Astrocyte (in vitro differentiated cells and primary cell): ENCODE measurements around the gene EVA1C.
"Not testable (repeated sequence)": the region's sequence is repeated elsewhere in the genome, so short reads cannot be mapped to it uniquely, and the experiment has no call there.

Experiments used
- EZH2 ChIP-seq: IDR thresholded peaks from 2 replicates; pipeline ENCODE4 v1.6.1; 2012; ENCODE audit warnings: mild to moderate bottlenecking, low read length, inconsistent platforms; ENCODE audit not compliant: insufficient read depth
- TF ChIP-seq, protein P1 (sequence below): IDR thresholded peaks from 2 replicates; pipeline ENCODE4 v1.5.1; 2011; ENCODE audit warnings: low read depth, mild to moderate bottlenecking, inconsistent platforms, low read length, moderate library complexity; ENCODE audit not compliant: insufficient read depth

DNA sequence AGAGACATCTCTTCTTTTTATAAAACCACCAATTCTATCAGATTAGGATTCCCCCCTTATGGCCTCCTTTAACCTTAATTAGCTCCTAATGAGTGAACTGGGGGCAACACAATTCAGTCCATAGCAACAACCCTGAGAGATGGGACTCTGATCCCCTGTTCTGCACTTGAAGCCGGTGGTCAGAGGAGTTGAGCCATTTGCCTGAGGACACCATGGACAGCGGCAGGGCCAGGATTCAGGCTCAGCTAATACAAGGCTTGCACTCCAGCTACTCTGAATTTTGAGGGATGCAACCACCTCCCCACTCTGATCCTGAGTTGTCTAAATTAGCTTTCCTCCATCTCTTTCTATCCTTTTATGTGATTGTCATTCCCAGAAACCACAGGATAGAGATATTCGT is 93.3 kb downstream of the EVA1C start:
- TF ChIP-seq, protein P1, sequence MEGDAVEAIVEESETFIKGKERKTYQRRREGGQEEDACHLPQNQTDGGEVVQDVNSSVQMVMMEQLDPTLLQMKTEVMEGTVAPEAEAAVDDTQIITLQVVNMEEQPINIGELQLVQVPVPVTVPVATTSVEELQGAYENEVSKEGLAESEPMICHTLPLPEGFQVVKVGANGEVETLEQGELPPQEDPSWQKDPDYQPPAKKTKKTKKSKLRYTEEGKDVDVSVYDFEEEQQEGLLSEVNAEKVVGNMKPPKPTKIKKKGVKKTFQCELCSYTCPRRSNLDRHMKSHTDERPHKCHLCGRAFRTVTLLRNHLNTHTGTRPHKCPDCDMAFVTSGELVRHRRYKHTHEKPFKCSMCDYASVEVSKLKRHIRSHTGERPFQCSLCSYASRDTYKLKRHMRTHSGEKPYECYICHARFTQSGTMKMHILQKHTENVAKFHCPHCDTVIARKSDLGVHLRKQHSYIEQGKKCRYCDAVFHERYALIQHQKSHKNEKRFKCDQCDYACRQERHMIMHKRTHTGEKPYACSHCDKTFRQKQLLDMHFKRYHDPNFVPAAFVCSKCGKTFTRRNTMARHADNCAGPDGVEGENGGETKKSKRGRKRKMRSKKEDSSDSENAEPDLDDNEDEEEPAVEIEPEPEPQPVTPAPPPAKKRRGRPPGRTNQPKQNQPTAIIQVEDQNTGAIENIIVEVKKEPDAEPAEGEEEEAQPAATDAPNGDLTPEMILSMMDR = not testable (repeated sequence)
- TF ChIP-seq EZH2 = not testable (repeated sequence)
